SK-N-SH treated with all-trans-retinoic acid at 6 μM for 48 hours (cell line): Measurements from ENCODE around the gene GXYLT2.

Experiments used
- ATAC-seq: fragments of 200-7000 bp; cut with Tn5 transposase; 3 replicates; pipeline ENCODE4 v1.9.1; 2020; ENCODE audit warnings: mild to moderate bottlenecking, moderate library complexity
- BACH2 ChIP-seq: fragments of 250-450 bp; sonication (Bioruptor Pico); IDR thresholded peaks from 2 replicates; pipeline ENCODE4 v1.9.0; 2021; ENCODE audit warnings: mild to moderate bottlenecking, borderline replicate concordance
- ESRRG ChIP-seq: fragments of 250-450 bp; sonication (Bioruptor Pico); IDR thresholded peaks from 2 replicates; pipeline ENCODE4 v1.6.1; 2021; ENCODE audit warnings: mild to moderate bottlenecking
- GLIS3 ChIP-seq: fragments of 250-450 bp; sonication (Bioruptor Pico); IDR thresholded peaks from 2 replicates; pipeline ENCODE4 v1.5.0; 2020; ENCODE audit warnings: mild to moderate bottlenecking, moderate library complexity
- OSR1 ChIP-seq: fragments of 250-450 bp; sonication (Bioruptor Pico); IDR thresholded peaks from 2 replicates; pipeline ENCODE4 v1.8.0; 2022; ENCODE audit warnings: moderate library complexity, mild to moderate bottlenecking, inconsistent platforms
- PPARA ChIP-seq: fragments of 250-450 bp; sonication (Bioruptor Pico); IDR thresholded peaks from 2 replicates; pipeline ENCODE4 v1.5.0; 2020; ENCODE audit warnings: mild to moderate bottlenecking, borderline replicate concordance
- RARB ChIP-seq: fragments of 250-450 bp; sonication (Bioruptor Pico); IDR thresholded peaks from 2 replicates; pipeline ENCODE4 v1.8.0; 2021; ENCODE audit warnings: mild to moderate bottlenecking, moderate library complexity
- SNAI2 ChIP-seq: fragments of 250-450 bp; sonication (Bioruptor Pico); IDR thresholded peaks from 2 replicates; pipeline ENCODE4 v1.5.0; 2020; ENCODE audit warnings: mild to moderate bottlenecking, moderate library complexity
- TCF4 ChIP-seq: fragments of 250-450 bp; sonication (Bioruptor Pico); IDR thresholded peaks from 2 replicates; pipeline ENCODE4 v1.8.0; 2021; ENCODE audit warnings: mild to moderate bottlenecking, moderate library complexity, borderline replicate concordance
- TOX ChIP-seq: fragments of 250-450 bp; sonication (Bioruptor Pico); IDR thresholded peaks from 2 replicates; pipeline ENCODE4 v1.8.0; 2021; ENCODE audit warnings: mild to moderate bottlenecking, moderate library complexity, borderline replicate concordance
- ZC3H10 ChIP-seq: fragments of 250-450 bp; sonication (Bioruptor Pico); IDR thresholded peaks from 2 replicates; pipeline ENCODE4 v1.5.1; 2021; ENCODE audit warnings: mild to moderate bottlenecking, moderate library complexity
- ZFP3 ChIP-seq: fragments of 250-450 bp; sonication (Bioruptor Pico); IDR thresholded peaks from 2 replicates; pipeline ENCODE4 v1.5.0; 2020; ENCODE audit warnings: mild to moderate bottlenecking, moderate library complexity
- ZNF565 ChIP-seq: fragments of 450-650 bp; formaldehyde crosslinking; conservative IDR thresholded peaks from 2 replicates; pipeline ENCODE4 v1.5.0; 2020; ENCODE audit warnings: low read depth, mild to moderate bottlenecking, moderate library complexity
- ZNF70 ChIP-seq: fragments of 450-650 bp; formaldehyde crosslinking; IDR thresholded peaks from 2 replicates; pipeline ENCODE4 v1.5.0; 2020; ENCODE audit warnings: mild to moderate bottlenecking, moderate library complexity
- ZNF8 ChIP-seq: fragments of 450-650 bp; formaldehyde crosslinking; IDR thresholded peaks from 2 replicates; pipeline ENCODE4 v1.5.0; 2020; ENCODE audit warnings: mild to moderate bottlenecking, moderate library complexity
- TF ChIP-seq, protein P1 (sequence below): fragments of 250-450 bp; sonication (Bioruptor Pico); IDR thresholded peaks from 2 replicates; pipeline ENCODE4 v1.8.0; 2020; ENCODE audit warnings: mild to moderate bottlenecking, moderate library complexity, borderline replicate concordance
- TF ChIP-seq, protein P2 (sequence below): fragments of 250-450 bp; sonication (Bioruptor Pico); IDR thresholded peaks from 2 replicates; pipeline ENCODE4 v1.5.1; 2021; ENCODE audit warnings: mild to moderate bottlenecking, moderate library complexity
- TF ChIP-seq, protein P3 (sequence below): fragments of 250-450 bp; sonication (Bioruptor Pico); IDR thresholded peaks from 2 replicates; pipeline ENCODE4 v1.8.0; 2021; ENCODE audit warnings: low read depth, mild to moderate bottlenecking, moderate library complexity, borderline replicate concordance
- TF ChIP-seq, protein P4 (sequence below): fragments of 250-450 bp; sonication (Bioruptor Pico); IDR thresholded peaks from 2 replicates; pipeline ENCODE4 v1.5.0; 2020; ENCODE audit warnings: mild to moderate bottlenecking, moderate library complexity
- TF ChIP-seq, protein P5 (sequence below): fragments of 250-450 bp; sonication (Bioruptor Pico); IDR thresholded peaks from 2 replicates; pipeline ENCODE4 v1.5.1; 2020; ENCODE audit warnings: low read depth, mild to moderate bottlenecking, moderate library complexity

Gene GXYLT2

DNA sequence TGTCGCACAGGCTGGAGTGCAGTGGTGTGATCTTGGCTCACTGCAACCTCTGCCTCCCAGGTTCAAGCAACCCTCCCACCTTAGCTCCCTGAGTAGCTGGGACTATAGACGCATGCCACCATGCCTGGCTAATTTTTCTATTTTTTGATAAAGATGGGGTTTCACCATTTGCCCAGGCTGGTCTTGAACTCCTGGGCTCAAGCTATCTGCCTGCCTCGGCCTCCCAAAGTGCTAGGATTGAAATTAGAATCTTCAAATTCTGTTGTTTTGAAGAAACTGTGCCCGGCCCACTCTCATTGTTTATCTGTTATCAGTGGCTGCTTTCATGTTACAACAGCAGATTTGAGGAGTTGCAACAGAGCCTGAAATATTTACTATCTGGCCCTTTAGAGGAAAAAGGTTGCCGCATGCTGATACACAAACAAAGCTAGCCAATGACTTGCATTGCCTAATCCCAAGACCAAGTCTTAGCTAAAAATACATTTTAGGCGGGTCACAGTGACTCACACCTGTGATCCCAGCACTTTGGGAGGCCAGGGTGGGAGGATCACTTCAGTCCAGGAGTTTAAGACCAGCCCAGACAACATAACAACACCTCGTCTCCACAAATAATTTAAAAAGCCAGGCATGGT lies 65.6 kb downstream of the GXYLT2 start:
- TF ChIP-seq, protein P1, sequence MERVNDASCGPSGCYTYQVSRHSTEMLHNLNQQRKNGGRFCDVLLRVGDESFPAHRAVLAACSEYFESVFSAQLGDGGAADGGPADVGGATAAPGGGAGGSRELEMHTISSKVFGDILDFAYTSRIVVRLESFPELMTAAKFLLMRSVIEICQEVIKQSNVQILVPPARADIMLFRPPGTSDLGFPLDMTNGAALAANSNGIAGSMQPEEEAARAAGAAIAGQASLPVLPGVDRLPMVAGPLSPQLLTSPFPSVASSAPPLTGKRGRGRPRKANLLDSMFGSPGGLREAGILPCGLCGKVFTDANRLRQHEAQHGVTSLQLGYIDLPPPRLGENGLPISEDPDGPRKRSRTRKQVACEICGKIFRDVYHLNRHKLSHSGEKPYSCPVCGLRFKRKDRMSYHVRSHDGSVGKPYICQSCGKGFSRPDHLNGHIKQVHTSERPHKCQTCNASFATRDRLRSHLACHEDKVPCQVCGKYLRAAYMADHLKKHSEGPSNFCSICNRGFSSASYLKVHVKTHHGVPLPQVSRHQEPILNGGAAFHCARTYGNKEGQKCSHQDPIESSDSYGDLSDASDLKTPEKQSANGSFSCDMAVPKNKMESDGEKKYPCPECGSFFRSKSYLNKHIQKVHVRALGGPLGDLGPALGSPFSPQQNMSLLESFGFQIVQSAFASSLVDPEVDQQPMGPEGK = no peak
- no peak for ATAC-seq

DNA sequence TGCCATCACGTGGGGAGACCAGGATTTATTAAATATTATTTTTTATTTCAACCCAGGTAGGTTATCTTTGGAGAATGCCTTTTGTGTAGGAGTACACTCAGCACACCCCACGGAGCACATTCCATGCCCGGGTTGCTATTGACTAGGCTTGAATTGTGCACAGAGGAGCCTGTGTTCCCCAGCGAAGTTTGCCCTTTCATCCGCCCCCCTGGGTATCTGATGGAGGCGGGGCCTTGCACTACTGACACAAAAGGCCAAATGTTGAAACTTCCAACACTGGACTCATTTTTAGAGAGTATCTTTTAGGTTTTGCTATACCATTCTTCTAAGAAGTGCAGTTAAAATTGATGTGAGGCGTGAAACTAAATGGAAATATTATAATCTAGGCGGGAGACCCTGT lies 69.5 kb downstream of the GXYLT2 start:
- no peak for ATAC-seq
- no peak for TF ChIP-seq BACH2 (CRISPR knock-in tag)
- TF ChIP-seq, protein P2, sequence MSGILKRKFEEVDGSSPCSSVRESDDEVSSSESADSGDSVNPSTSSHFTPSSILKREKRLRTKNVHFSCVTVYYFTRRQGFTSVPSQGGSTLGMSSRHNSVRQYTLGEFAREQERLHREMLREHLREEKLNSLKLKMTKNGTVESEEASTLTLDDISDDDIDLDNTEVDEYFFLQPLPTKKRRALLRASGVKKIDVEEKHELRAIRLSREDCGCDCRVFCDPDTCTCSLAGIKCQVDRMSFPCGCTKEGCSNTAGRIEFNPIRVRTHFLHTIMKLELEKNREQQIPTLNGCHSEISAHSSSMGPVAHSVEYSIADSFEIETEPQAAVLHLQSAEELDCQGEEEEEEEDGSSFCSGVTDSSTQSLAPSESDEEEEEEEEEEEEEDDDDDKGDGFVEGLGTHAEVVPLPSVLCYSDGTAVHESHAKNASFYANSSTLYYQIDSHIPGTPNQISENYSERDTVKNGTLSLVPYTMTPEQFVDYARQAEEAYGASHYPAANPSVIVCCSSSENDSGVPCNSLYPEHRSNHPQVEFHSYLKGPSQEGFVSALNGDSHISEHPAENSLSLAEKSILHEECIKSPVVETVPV (CRISPR knock-in tag) = no peak
- TF ChIP-seq OSR1 (CRISPR knock-in tag) = no peak
- TF ChIP-seq, protein P3, sequence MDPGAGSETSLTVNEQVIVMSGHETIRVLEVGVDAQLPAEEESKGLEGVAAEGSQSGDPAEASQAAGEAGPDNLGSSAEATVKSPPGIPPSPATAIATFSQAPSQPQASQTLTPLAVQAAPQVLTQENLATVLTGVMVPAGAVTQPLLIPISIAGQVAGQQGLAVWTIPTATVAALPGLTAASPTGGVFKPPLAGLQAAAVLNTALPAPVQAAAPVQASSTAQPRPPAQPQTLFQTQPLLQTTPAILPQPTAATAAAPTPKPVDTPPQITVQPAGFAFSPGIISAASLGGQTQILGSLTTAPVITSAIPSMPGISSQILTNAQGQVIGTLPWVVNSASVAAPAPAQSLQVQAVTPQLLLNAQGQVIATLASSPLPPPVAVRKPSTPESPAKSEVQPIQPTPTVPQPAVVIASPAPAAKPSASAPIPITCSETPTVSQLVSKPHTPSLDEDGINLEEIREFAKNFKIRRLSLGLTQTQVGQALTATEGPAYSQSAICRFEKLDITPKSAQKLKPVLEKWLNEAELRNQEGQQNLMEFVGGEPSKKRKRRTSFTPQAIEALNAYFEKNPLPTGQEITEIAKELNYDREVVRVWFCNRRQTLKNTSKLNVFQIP (CRISPR knock-in tag) = no peak
- TF ChIP-seq ZFP3 (CRISPR knock-in tag) = no peak
- no peak for TF ChIP-seq SNAI2
- no peak for TF ChIP-seq ESRRG (CRISPR knock-in tag)
- no peak for TF ChIP-seq PPARA (CRISPR knock-in tag)
- TF ChIP-seq, protein P4, sequence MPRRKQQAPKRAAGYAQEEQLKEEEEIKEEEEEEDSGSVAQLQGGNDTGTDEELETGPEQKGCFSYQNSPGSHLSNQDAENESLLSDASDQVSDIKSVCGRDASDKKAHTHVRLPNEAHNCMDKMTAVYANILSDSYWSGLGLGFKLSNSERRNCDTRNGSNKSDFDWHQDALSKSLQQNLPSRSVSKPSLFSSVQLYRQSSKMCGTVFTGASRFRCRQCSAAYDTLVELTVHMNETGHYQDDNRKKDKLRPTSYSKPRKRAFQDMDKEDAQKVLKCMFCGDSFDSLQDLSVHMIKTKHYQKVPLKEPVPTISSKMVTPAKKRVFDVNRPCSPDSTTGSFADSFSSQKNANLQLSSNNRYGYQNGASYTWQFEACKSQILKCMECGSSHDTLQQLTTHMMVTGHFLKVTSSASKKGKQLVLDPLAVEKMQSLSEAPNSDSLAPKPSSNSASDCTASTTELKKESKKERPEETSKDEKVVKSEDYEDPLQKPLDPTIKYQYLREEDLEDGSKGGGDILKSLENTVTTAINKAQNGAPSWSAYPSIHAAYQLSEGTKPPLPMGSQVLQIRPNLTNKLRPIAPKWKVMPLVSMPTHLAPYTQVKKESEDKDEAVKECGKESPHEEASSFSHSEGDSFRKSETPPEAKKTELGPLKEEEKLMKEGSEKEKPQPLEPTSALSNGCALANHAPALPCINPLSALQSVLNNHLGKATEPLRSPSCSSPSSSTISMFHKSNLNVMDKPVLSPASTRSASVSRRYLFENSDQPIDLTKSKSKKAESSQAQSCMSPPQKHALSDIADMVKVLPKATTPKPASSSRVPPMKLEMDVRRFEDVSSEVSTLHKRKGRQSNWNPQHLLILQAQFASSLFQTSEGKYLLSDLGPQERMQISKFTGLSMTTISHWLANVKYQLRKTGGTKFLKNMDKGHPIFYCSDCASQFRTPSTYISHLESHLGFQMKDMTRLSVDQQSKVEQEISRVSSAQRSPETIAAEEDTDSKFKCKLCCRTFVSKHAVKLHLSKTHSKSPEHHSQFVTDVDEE (CRISPR knock-in tag) = no peak
- TF ChIP-seq TCF4 (CRISPR knock-in tag) = no peak
- no peak for TF ChIP-seq TOX (CRISPR knock-in tag)
- TF ChIP-seq ZNF8 (CRISPR knock-in tag) = no peak
- no peak for TF ChIP-seq RARB (CRISPR knock-in tag)
- TF ChIP-seq ZNF565 = no peak
- TF ChIP-seq ZC3H10 (CRISPR knock-in tag) = no peak
- no peak for TF ChIP-seq ZNF70 (CRISPR knock-in tag)
- TF ChIP-seq GLIS3 (CRISPR knock-in tag) = no peak
- TF ChIP-seq, protein P5, sequence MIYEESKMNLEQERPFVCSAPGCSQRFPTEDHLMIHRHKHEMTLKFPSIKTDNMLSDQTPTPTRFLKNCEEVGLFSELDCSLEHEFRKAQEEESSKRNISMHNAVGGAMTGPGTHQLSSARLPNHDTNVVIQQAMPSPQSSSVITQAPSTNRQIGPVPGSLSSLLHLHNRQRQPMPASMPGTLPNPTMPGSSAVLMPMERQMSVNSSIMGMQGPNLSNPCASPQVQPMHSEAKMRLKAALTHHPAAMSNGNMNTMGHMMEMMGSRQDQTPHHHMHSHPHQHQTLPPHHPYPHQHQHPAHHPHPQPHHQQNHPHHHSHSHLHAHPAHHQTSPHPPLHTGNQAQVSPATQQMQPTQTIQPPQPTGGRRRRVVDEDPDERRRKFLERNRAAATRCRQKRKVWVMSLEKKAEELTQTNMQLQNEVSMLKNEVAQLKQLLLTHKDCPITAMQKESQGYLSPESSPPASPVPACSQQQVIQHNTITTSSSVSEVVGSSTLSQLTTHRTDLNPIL = no peak
- TF ChIP-seq, all 23 proteins: peak for 0

DNA sequence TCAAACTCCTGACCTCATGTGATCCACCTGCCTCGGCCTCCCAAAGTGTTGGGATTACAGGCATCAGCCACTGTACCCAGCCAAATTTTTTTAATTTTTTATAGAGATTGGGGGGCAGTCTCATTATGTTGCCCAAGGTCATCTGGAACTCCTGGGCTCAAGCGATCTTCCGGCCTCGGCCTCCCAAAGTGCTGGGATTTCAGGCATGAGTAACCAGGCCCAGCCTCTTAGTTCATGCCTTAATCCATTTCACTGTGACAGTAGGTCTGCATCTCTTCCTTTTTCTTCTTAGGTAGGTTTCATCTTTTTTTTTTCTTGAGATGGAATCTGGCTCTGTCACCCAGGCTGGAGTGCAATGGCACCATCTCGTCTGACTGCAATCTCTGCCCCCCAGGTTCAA lies 71.5 kb downstream of the GXYLT2 start:
- ATAC-seq = no peak
- TF ChIP-seq GLIS3 (CRISPR knock-in tag) = no peak
- no peak for TF ChIP-seq PPARA (CRISPR knock-in tag)
- TF ChIP-seq, protein P2 (CRISPR knock-in tag) = no peak
- TF ChIP-seq ZNF70 (CRISPR knock-in tag) = no peak
- TF ChIP-seq, protein P4 (CRISPR knock-in tag) = no peak
- TF ChIP-seq RARB (CRISPR knock-in tag) = no peak
- no peak for TF ChIP-seq ESRRG (CRISPR knock-in tag)
- TF ChIP-seq ZC3H10 (CRISPR knock-in tag) = no peak
